Erythroblast (primary cell): ENCODE data around the gene OS9.

ENCODE experiments used
- GATA1 ChIP-seq: IDR thresholded peaks from 2 replicates; pipeline ENCODE4 v1.6.1; 2011; ENCODE audit warnings: low read depth, mild to moderate bottlenecking, control low read depth, low read length, moderate library complexity
- POLR2A ChIP-seq: IDR thresholded peaks from 2 replicates; pipeline ENCODE4 v1.6.1; 2011; ENCODE audit warnings: mild to moderate bottlenecking, low read length

- TF ChIP-seq POLR2A (no peak), GATA1 (no peak)
Observed at GRCh38 chr12:57761391-57761998, 67.6 kb downstream of the OS9 start.
